Measurements from ENCODE around the gene PAX5.

Gene PAX5

GRCh38 chr9:36818965-36819870 lies 214.8 kb downstream of the PAX5 start:
- no peak overlapping the region for H3K27ac ChIP-seq
- TF ChIP-seq ZFX (IDR thresholded peaks at IDR 0.05; ENCODE audit: borderline replicate concordance): no peak
- TF ChIP-seq CTCF (IDR thresholded peaks at IDR 0.05): no peak

GRCh38 chr9:36818242-36818938 lies 215.7 kb downstream of the PAX5 start:
- H3K27ac ChIP-seq: no peak overlapping the region
- TF ChIP-seq ZFX (IDR thresholded peaks at IDR 0.05; ENCODE audit: borderline replicate concordance): no peak
- no peak for TF ChIP-seq CTCF (IDR thresholded peaks at IDR 0.05)

- no peak for TF ChIP-seq CTCF (IDR thresholded peaks at IDR 0.05)
- no peak for TF ChIP-seq ZFX (IDR thresholded peaks at IDR 0.05; ENCODE audit: borderline replicate concordance)
- no peak overlapping the region for H3K27ac ChIP-seq
Measured at GRCh38 chr9:36817160-36817834, 216.8 kb downstream of the PAX5 start.

- H3K27ac ChIP-seq: no peak overlapping the region
- no peak for TF ChIP-seq ZFX (IDR thresholded peaks at IDR 0.05; ENCODE audit: borderline replicate concordance)
- TF ChIP-seq CTCF (IDR thresholded peaks at IDR 0.05): no peak
Measured at GRCh38 chr9:36816371-36816770, 217.7 kb downstream of the PAX5 start.

GRCh38 chr9:36815566-36816348 lies 218.3 kb downstream of the PAX5 start:
- TF ChIP-seq ZFX (IDR thresholded peaks at IDR 0.05; ENCODE audit: borderline replicate concordance) (no peak), CTCF (IDR thresholded peaks at IDR 0.05) (no peak)

GRCh38 chr9:36815023-36815422 lies 219.0 kb downstream of the PAX5 start:
- no peak overlapping the region for H3K27ac ChIP-seq
- TF ChIP-seq CTCF (IDR thresholded peaks at IDR 0.05) (no peak), ZFX (IDR thresholded peaks at IDR 0.05; ENCODE audit: borderline replicate concordance) (no peak)

More at GRCh38 chr9:36815566-36816348, 218.3 kb downstream of the PAX5 start:
- no peak overlapping the region for H3K27ac ChIP-seq
